Measurements from ENCODE around the gene RPRD1A. TPM values are rescaled to one million over a fixed set of nuclear protein-coding genes. Genes with fewer than 3 reads are reported as not detected.
"Not testable (repeated sequence)": the region's sequence is repeated elsewhere in the genome, so short reads cannot be mapped to it uniquely, and the experiment has no call there.

RPRD1A gene
- total RNA-seq, 2 experiments from 2014 or later: 25.9 to 29.6 TPM

- no peak for DNase-seq
- Mint-ChIP-seq H3K27me3 (no peaks in the 10 kb centered on the region), H3K4me1 (ENCODE audit: low read depth) (peaks cover 42% of the 10 kb centered on the region), H3K4me3 (no peak overlapping the region), H3K36me3 (peaks cover 18% of the 10 kb centered on the region), H3K9me3 (peaks cover 13% of the 10 kb centered on the region), H3K27ac (no peak overlapping the region)
- intact Hi-C loops (cut with micrococcal nuclease): no loop called here
- ChIA-PET CTCF (no interaction called here), POLR2A (interaction anchor here (0.6 kb wide), 1 partner anchor 13 kb away, joined by 3 read pairs; no protein-coding TSS in a partner anchor)
These were observed 20.5 kb downstream of the RPRD1A start for GRCh38 chr18:36046898-36047297.

GRCh38 chr18:36045241-36045991 lies 21.9 kb downstream of the RPRD1A start:
- H3K9me3 Mint-ChIP-seq: peaks cover 8% of the 10 kb centered on the region
- H3K27ac Mint-ChIP-seq: no peak overlapping the region
- no peaks in the 10 kb centered on the region for H3K27me3 Mint-ChIP-seq
- CTCF ChIA-PET: no interaction called here
- H3K4me1 Mint-ChIP-seq (ENCODE audit: low read depth): peaks cover 46% of the 10 kb centered on the region
- H3K36me3 Mint-ChIP-seq: peaks cover 14% of the 10 kb centered on the region
- no peak for DNase-seq
- H3K4me3 Mint-ChIP-seq: no peak overlapping the region
- POLR2A ChIA-PET: no interaction called here
- intact Hi-C loops (cut with micrococcal nuclease): no loop called here

- DNase-seq: no peak
- ChIA-PET POLR2A (no interaction called here), CTCF (no interaction called here)
- peaks cover 25% of the 10 kb centered on the region for H3K36me3 Mint-ChIP-seq
- peaks cover 15% of the 10 kb centered on the region for H3K9me3 Mint-ChIP-seq
- H3K4me1 Mint-ChIP-seq (ENCODE audit: low read depth): peaks cover 39% of the 10 kb centered on the region
- H3K4me3 Mint-ChIP-seq: no peak overlapping the region
- H3K27ac Mint-ChIP-seq: no peak overlapping the region
- H3K27me3 Mint-ChIP-seq: no peaks in the 10 kb centered on the region
- intact Hi-C loops (cut with micrococcal nuclease): no loop called here
These were observed 24.2 kb downstream of the RPRD1A start for GRCh38 chr18:36043153-36043552.

- H3K9me3 Mint-ChIP-seq: peaks cover 19% of the 10 kb centered on the region
- intact Hi-C loops (cut with micrococcal nuclease): no loop called here
- CTCF ChIA-PET: no interaction called here
- POLR2A ChIA-PET: no interaction called here
- no peaks in the 10 kb centered on the region for H3K27me3 Mint-ChIP-seq
- H3K27ac Mint-ChIP-seq: no peak overlapping the region
- DNase-seq: no peak
- peaks cover 35% of the 10 kb centered on the region for H3K4me1 Mint-ChIP-seq (ENCODE audit: low read depth)
- H3K36me3 Mint-ChIP-seq: peaks cover 29% of the 10 kb centered on the region
- H3K4me3 Mint-ChIP-seq: no peak overlapping the region
These were observed 26.2 kb downstream of the RPRD1A start for GRCh38 chr18:36041146-36041545.

- Mint-ChIP-seq H3K4me1 (ENCODE audit: low read depth) (peaks cover 49% of the 10 kb centered on the region), H3K27ac (no peak overlapping the region), H3K36me3 (peaks cover 30% of the 10 kb centered on the region), H3K4me3 (no peak overlapping the region), H3K9me3 (peaks cover 19% of the 10 kb centered on the region), H3K27me3 (no peaks in the 10 kb centered on the region)
- POLR2A ChIA-PET: no interaction called here
- DNase-seq: no peak
- intact Hi-C loops (cut with micrococcal nuclease): no loop called here
- CTCF ChIA-PET: interaction anchor here (0.6 kb wide), 1 partner anchor 215 kb away, joined by 3 read pairs; no protein-coding TSS in a partner anchor
These were observed 29.2 kb downstream of the RPRD1A start for GRCh38 chr18:36038102-36038663.

GRCh38 chr18:36035253-36035652 lies 32.1 kb downstream of the RPRD1A start:
- Mint-ChIP-seq H3K36me3 (peaks cover 33% of the 10 kb centered on the region), H3K27me3 (no peaks in the 10 kb centered on the region), H3K9me3 (peaks cover 19% of the 10 kb centered on the region), H3K27ac (no peak overlapping the region), H3K4me3 (no peak overlapping the region), H3K4me1 (ENCODE audit: low read depth) (peaks cover 34% of the 10 kb centered on the region)
- POLR2A ChIA-PET: no interaction called here
- DNase-seq: no peak
- CTCF ChIA-PET: no interaction called here
- intact Hi-C loops (cut with micrococcal nuclease): no loop called here

GRCh38 chr18:36034299-36034895 lies 33.0 kb downstream of the RPRD1A start:
- Mint-ChIP-seq H3K27ac (no peak overlapping the region), H3K4me3 (no peak overlapping the region), H3K9me3 (peaks cover 17% of the 10 kb centered on the region), H3K4me1 (ENCODE audit: low read depth) (peaks cover 35% of the 10 kb centered on the region), H3K27me3 (no peaks in the 10 kb centered on the region), H3K36me3 (peaks cover 27% of the 10 kb centered on the region)
- ChIA-PET POLR2A (interaction anchor here (1.3 kb wide), 1 partner anchor 33 kb away, joined by 3 read pairs; the partner anchor contains the start of gene RPRD1A), CTCF (interaction anchor here (1.0 to 1.4 kb wide), 2 partner anchors 17 to 250 kb away, joined by 3 to 4 read pairs; no protein-coding TSS in a partner anchor)
- no peak for DNase-seq
- intact Hi-C loops (cut with micrococcal nuclease): loop anchor here (1.0 kb wide), 1 partner anchor 33 kb away; the partner anchor contains the start of gene RPRD1A

GRCh38 chr18:36031903-36032302 lies 35.5 kb downstream of the RPRD1A start:
- ChIA-PET POLR2A (no interaction called here), CTCF (interaction anchor here (2.0 kb wide), 1 partner anchor 14 kb away, joined by 9 read pairs; no protein-coding TSS in a partner anchor)
- Mint-ChIP-seq H3K27me3 (no peaks in the 10 kb centered on the region), H3K27ac (no peak overlapping the region), H3K9me3 (peaks cover under 1% of the 10 kb centered on the region), H3K4me1 (ENCODE audit: low read depth) (peaks cover 37% of the 10 kb centered on the region), H3K36me3 (peaks cover 6% of the 10 kb centered on the region), H3K4me3 (no peak overlapping the region)
- no peak for DNase-seq
- intact Hi-C loops (cut with micrococcal nuclease): no loop called here

GRCh38 chr18:36031407-36031806 lies 36.0 kb downstream of the RPRD1A start:
- POLR2A ChIA-PET: no interaction called here
- CTCF ChIA-PET: interaction anchor here (2.0 kb wide), 1 partner anchor 13 kb away, joined by 9 read pairs; no protein-coding TSS in a partner anchor

GRCh38 chr18:36028859-36029258 lies 38.5 kb downstream of the RPRD1A start:
- POLR2A ChIA-PET: no interaction called here
- intact Hi-C loops (cut with micrococcal nuclease): no loop called here
- Mint-ChIP-seq H3K9me3 (no peaks in the 10 kb centered on the region), H3K36me3 (peaks cover 11% of the 10 kb centered on the region), H3K4me1 (ENCODE audit: low read depth) (peaks cover 18% of the 10 kb centered on the region), H3K4me3 (no peak overlapping the region), H3K27me3 (no peaks in the 10 kb centered on the region), H3K27ac (no peak overlapping the region)
- DNase-seq: no peak
- CTCF ChIA-PET: interaction anchor here (0.6 kb wide), 1 partner anchor 306 kb away, joined by 4 read pairs; no protein-coding TSS in a partner anchor

More at GRCh38 chr18:36031407-36031806, 36.0 kb downstream of the RPRD1A start:
- Mint-ChIP-seq H3K27me3 (no peaks in the 10 kb centered on the region), H3K36me3 (peaks cover 6% of the 10 kb centered on the region), H3K27ac (no peak overlapping the region), H3K4me3 (no peak overlapping the region), H3K4me1 (ENCODE audit: low read depth) (peaks cover 37% of the 10 kb centered on the region), H3K9me3 (no peaks in the 10 kb centered on the region)
- intact Hi-C loops (cut with micrococcal nuclease): no loop called here
- DNase-seq: no peak

- H3K9me3 Mint-ChIP-seq: no peaks in the 10 kb centered on the region
These were observed 42.3 kb downstream of the RPRD1A start for GRCh38 chr18:36025025-36025424.

GRCh38 chr18:36024241-36024640 lies 43.1 kb downstream of the RPRD1A start:
- H3K4me1 Mint-ChIP-seq (ENCODE audit: low read depth); H3K9me3 Mint-ChIP-seq; H3K27ac Mint-ChIP-seq; H3K27me3 Mint-ChIP-seq; POLR2A ChIA-PET; DNase-seq; H3K36me3 Mint-ChIP-seq; CTCF ChIA-PET; intact Hi-C loops (cut with micrococcal nuclease); H3K4me3 Mint-ChIP-seq: not testable (repeated sequence)

More at GRCh38 chr18:36025025-36025424, 42.3 kb downstream of the RPRD1A start:
- Mint-ChIP-seq H3K4me1 (ENCODE audit: low read depth) (peaks cover 9% of the 10 kb centered on the region), H3K27me3 (no peaks in the 10 kb centered on the region), H3K4me3 (no peak overlapping the region), H3K36me3 (peaks cover 8% of the 10 kb centered on the region), H3K27ac (no peak overlapping the region)
- CTCF ChIA-PET: no interaction called here
- POLR2A ChIA-PET: no interaction called here
- intact Hi-C loops (cut with micrococcal nuclease): no loop called here
- no peak for DNase-seq
